Measurements from ENCODE around the gene INPP5F.

GRCh38 chr10:119735451-119735850 is 9.6 kb downstream of the INPP5F start:
- no peak for TF ChIP-seq DLX4 (CRISPR knock-in tag; IDR thresholded peaks at IDR 0.05)
- no peak for TF ChIP-seq TEAD4 (IDR thresholded peaks at IDR 0.05; ENCODE audit: low read length)
- TF ChIP-seq TEAD4 (CRISPR knock-in tag; IDR thresholded peaks at IDR 0.05; ENCODE audit: borderline replicate concordance), result no peak
- no peak for TF ChIP-seq POLR2AphosphoS5 (IDR thresholded peaks at IDR 0.05; ENCODE audit: control insufficient read depth, insufficient read depth, low read depth, low read length)
- no peak for TF ChIP-seq BMI1 (IDR thresholded peaks at IDR 0.05; ENCODE audit: low read length)
- no peak for TF ChIP-seq ZBTB49 (CRISPR knock-in tag; IDR thresholded peaks at IDR 0.05; ENCODE audit: borderline replicate concordance)
- no peak for TF ChIP-seq TARDBP (IDR thresholded peaks at IDR 0.05)
- TF ChIP-seq ZNF586 (CRISPR knock-in tag; conservative IDR thresholded peaks at IDR 0.05), result no peak
- no peak for TF ChIP-seq THRB (CRISPR knock-in tag; conservative IDR thresholded peaks at IDR 0.05)

Measured in K562 (cell line).